Measurements from ENCODE around the gene TRIM37. TPM values are rescaled to one million over a fixed set of nuclear protein-coding genes. Genes with fewer than 3 reads are reported as not detected.

TRIM37 gene
- total and polyA plus RNA-seq, 4 donors = 5.4 to 12.9 (median 8.1) TPM

- no peak overlapping the region for H3K4me3 ChIP-seq (ENCODE audit: low read depth in 1 of 3, low read length in 3 of 3)
- H3K9ac ChIP-seq (ENCODE audit: low read depth in 1 of 2, low read length in 2 of 2) = no peak overlapping the region
- WGBS = 79% methylated on average over 6 of the region's 6 CpGs
- no peaks in the 10 kb centered on the region for H3K27me3 ChIP-seq (ENCODE audit: control insufficient read depth in 4 of 4, insufficient read depth in 4 of 4, low read length in 3 of 4)
- no peak for DNase-seq (ENCODE audit: low spot score)
- no peaks in the 10 kb centered on the region for H3K36me3 ChIP-seq (ENCODE audit: control insufficient read depth in 4 of 4, insufficient read depth in 3 of 4, low read depth in 1 of 4, low read length in 3 of 4)
- H3K4me1 ChIP-seq (ENCODE audit: control insufficient read depth in 4 of 4, insufficient read depth in 4 of 4, low read length in 3 of 4) = no peaks in the 10 kb centered on the region
- TF ChIP-seq EGR1 (IDR thresholded peaks at IDR 0.05; ENCODE audit: low read depth in 2 of 2) (no peak), GABPA (IDR thresholded peaks at IDR 0.05 in 1 of 2, conservative IDR thresholded peaks at IDR 0.05 in 1 of 2) (no peak), YY1 (IDR thresholded peaks at IDR 0.05) (no peak), FOXA1 (IDR thresholded peaks at IDR 0.05) (no peak), HNF4A (conservative IDR thresholded peaks at IDR 0.05) (no peak), JUND (IDR thresholded peaks at IDR 0.05) (no peak), RAD21 (IDR thresholded peaks at IDR 0.05) (no peak), TAF1 (conservative IDR thresholded peaks at IDR 0.05) (no peak)
- TF ChIP-seq, protein P1, sequence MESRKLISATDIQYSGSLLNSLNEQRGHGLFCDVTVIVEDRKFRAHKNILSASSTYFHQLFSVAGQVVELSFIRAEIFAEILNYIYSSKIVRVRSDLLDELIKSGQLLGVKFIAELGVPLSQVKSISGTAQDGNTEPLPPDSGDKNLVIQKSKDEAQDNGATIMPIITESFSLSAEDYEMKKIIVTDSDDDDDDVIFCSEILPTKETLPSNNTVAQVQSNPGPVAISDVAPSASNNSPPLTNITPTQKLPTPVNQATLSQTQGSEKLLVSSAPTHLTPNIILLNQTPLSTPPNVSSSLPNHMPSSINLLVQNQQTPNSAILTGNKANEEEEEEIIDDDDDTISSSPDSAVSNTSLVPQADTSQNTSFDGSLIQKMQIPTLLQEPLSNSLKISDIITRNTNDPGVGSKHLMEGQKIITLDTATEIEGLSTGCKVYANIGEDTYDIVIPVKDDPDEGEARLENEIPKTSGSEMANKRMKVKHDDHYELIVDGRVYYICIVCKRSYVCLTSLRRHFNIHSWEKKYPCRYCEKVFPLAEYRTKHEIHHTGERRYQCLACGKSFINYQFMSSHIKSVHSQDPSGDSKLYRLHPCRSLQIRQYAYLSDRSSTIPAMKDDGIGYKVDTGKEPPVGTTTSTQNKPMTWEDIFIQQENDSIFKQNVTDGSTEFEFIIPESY (IDR thresholded peaks at IDR 0.05) = no peak
- no peaks in the 10 kb centered on the region for H3K9me3 ChIP-seq (ENCODE audit: control insufficient read depth in 4 of 4, low read length in 3 of 4)
- no peak overlapping the region for H3K27ac ChIP-seq (ENCODE audit: low read depth in 1 of 2, low read length in 2 of 2)
Observed at GRCh38 chr17:58985367-58985766, 121.3 kb downstream of the TRIM37 start.

- H3K36me3 ChIP-seq (ENCODE audit: control insufficient read depth in 4 of 4, insufficient read depth in 3 of 4, low read depth in 1 of 4, low read length in 3 of 4) = no peaks in the 10 kb centered on the region
- WGBS = 93% methylated on average over 3 of the region's 3 CpGs
- no peaks in the 10 kb centered on the region for H3K4me1 ChIP-seq (ENCODE audit: control insufficient read depth in 4 of 4, insufficient read depth in 4 of 4, low read length in 3 of 4)
- TF ChIP-seq, protein P1 (IDR thresholded peaks at IDR 0.05) = no peak
- TF ChIP-seq HNF4A (conservative IDR thresholded peaks at IDR 0.05) = no peak
- TF ChIP-seq TAF1 (conservative IDR thresholded peaks at IDR 0.05) = no peak
- TF ChIP-seq MAX (IDR thresholded peaks at IDR 0.05) = no peak
- TF ChIP-seq FOXA2 (IDR thresholded peaks at IDR 0.05) = no peak
- no peak for TF ChIP-seq FOXA1 (IDR thresholded peaks at IDR 0.05)
- H3K9ac ChIP-seq (ENCODE audit: low read depth in 1 of 2, low read length in 2 of 2) = no peak overlapping the region
- no peaks in the 10 kb centered on the region for H3K27me3 ChIP-seq (ENCODE audit: control insufficient read depth in 4 of 4, insufficient read depth in 4 of 4, low read length in 3 of 4)
- no peak overlapping the region for H3K27ac ChIP-seq (ENCODE audit: low read depth in 1 of 2, low read length in 2 of 2)
- no peaks in the 10 kb centered on the region for H3K9me3 ChIP-seq (ENCODE audit: control insufficient read depth in 4 of 4, low read length in 3 of 4)
- DNase-seq (ENCODE audit: low spot score) = no peak
- no peak overlapping the region for H3K4me3 ChIP-seq (ENCODE audit: low read depth in 1 of 3, low read length in 3 of 3)
Observed at GRCh38 chr17:58982626-58983025, 124.1 kb downstream of the TRIM37 start.

- Histone ChIP-seq H3K4me1 (ENCODE audit: control insufficient read depth in 4 of 4, insufficient read depth in 4 of 4, low read length in 3 of 4) (no peaks in the 10 kb centered on the region), H3K9me3 (ENCODE audit: control insufficient read depth in 4 of 4, low read length in 3 of 4) (no peaks in the 10 kb centered on the region), H3K27ac (ENCODE audit: low read depth in 1 of 2, low read length in 2 of 2) (no peak overlapping the region), H3K36me3 (ENCODE audit: control insufficient read depth in 4 of 4, insufficient read depth in 3 of 4, low read depth in 1 of 4, low read length in 3 of 4) (no peaks in the 10 kb centered on the region), H3K9ac (ENCODE audit: low read depth in 1 of 2, low read length in 2 of 2) (no peak overlapping the region), H3K27me3 (ENCODE audit: control insufficient read depth in 4 of 4, insufficient read depth in 4 of 4, low read length in 3 of 4) (no peaks in the 10 kb centered on the region), H3K4me3 (ENCODE audit: low read depth in 1 of 3, low read length in 3 of 3) (no peak overlapping the region)
- 95% methylated on average over 3 of the region's 3 CpGs for WGBS
- TF ChIP-seq RAD21 (IDR thresholded peaks at IDR 0.05) = no peak
- TF ChIP-seq MAX (IDR thresholded peaks at IDR 0.05) = no peak
- no peak for TF ChIP-seq GABPA (IDR thresholded peaks at IDR 0.05 in 1 of 2, conservative IDR thresholded peaks at IDR 0.05 in 1 of 2)
- no peak for TF ChIP-seq HNF4A (conservative IDR thresholded peaks at IDR 0.05)
- no peak for TF ChIP-seq TAF1 (conservative IDR thresholded peaks at IDR 0.05)
- no peak for TF ChIP-seq SP1 (IDR thresholded peaks at IDR 0.05)
- no peak for TF ChIP-seq JUND (IDR thresholded peaks at IDR 0.05)
- TF ChIP-seq, protein P1 (IDR thresholded peaks at IDR 0.05) = no peak
- no peak for TF ChIP-seq EGR1 (IDR thresholded peaks at IDR 0.05; ENCODE audit: low read depth in 2 of 2)
- no peak for TF ChIP-seq FOXA1 (IDR thresholded peaks at IDR 0.05)
- TF ChIP-seq, protein P2, sequence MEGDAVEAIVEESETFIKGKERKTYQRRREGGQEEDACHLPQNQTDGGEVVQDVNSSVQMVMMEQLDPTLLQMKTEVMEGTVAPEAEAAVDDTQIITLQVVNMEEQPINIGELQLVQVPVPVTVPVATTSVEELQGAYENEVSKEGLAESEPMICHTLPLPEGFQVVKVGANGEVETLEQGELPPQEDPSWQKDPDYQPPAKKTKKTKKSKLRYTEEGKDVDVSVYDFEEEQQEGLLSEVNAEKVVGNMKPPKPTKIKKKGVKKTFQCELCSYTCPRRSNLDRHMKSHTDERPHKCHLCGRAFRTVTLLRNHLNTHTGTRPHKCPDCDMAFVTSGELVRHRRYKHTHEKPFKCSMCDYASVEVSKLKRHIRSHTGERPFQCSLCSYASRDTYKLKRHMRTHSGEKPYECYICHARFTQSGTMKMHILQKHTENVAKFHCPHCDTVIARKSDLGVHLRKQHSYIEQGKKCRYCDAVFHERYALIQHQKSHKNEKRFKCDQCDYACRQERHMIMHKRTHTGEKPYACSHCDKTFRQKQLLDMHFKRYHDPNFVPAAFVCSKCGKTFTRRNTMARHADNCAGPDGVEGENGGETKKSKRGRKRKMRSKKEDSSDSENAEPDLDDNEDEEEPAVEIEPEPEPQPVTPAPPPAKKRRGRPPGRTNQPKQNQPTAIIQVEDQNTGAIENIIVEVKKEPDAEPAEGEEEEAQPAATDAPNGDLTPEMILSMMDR (IDR thresholded peaks at IDR 0.05; ENCODE audit: low read depth, low read length, missing input control) = no peak
- no peak for TF ChIP-seq NR2F2 (IDR thresholded peaks at IDR 0.05)
- TF ChIP-seq YY1 (IDR thresholded peaks at IDR 0.05) = no peak
- TF ChIP-seq ATF3 (IDR thresholded peaks at IDR 0.05) = no peak
- no peak for DNase-seq (ENCODE audit: low spot score)
Observed at GRCh38 chr17:58980706-58981481, 125.8 kb downstream of the TRIM37 start.

Measured in liver (tissue), 9 donors.